ENCODE measurements around the gene THSD4.

The THSD4 gene

GRCh38 chr15:71597126-71597525 is 481.9 kb downstream of the THSD4 start:
- no peaks in the 10 kb centered on the region for H3K36me3 ChIP-seq (ENCODE audit: control insufficient read depth in 4 of 4, insufficient read depth in 4 of 4, low read length in 3 of 4)
- DNase-seq, result no peak
- H3K27me3 ChIP-seq (replicated peaks in 2 of 5; ENCODE audit: control insufficient read depth in 4 of 5, insufficient read depth in 5 of 5, low read length in 4 of 5), result peaks cover 0 to 2% (median 0%) of the 10 kb centered on the region in 5 experiments
- no peaks in the 10 kb centered on the region for H3K4me1 ChIP-seq (ENCODE audit: control extremely low read depth in 1 of 4, control insufficient read depth in 4 of 4, insufficient read depth in 4 of 4, low read length in 3 of 4)
- WGBS (ENCODE audit: insufficient coverage), result no CpG with 5 or more reads among the region's 3 CpGs
- H3K9me3 ChIP-seq (ENCODE audit: control extremely low read depth in 1 of 5, control insufficient read depth in 4 of 5, insufficient read depth in 2 of 5, low read depth in 1 of 5, low read length in 4 of 5), result peaks cover 0 to 6% (median 0%) of the 10 kb centered on the region in 5 experiments
- H3K27ac ChIP-seq (ENCODE audit: insufficient read depth in 1 of 2, low read depth in 1 of 2, low read length in 2 of 2, poor library complexity in 1 of 2, severe bottlenecking in 2 of 2), result no peak overlapping the region
- POLR2A ChIA-PET, result no interaction called here
- no peak overlapping the region for H3K4me3 ChIP-seq (ENCODE audit: control insufficient read depth in 1 of 7, extremely low read depth in 1 of 7, insufficient read depth in 4 of 7, low read depth in 2 of 7, low read length in 6 of 7)
- CTCF ChIA-PET, result no interaction called here

- no peak for DNase-seq
- Histone ChIP-seq H3K27me3 (replicated peaks in 2 of 5; ENCODE audit: control insufficient read depth in 4 of 5, insufficient read depth in 5 of 5, low read length in 4 of 5) (peaks cover 0 to 2% (median 0%) of the 10 kb centered on the region in 5 experiments), H3K4me3 (ENCODE audit: control insufficient read depth in 1 of 7, extremely low read depth in 1 of 7, insufficient read depth in 4 of 7, low read depth in 2 of 7, low read length in 6 of 7) (no peak overlapping the region), H3K27ac (ENCODE audit: insufficient read depth in 1 of 2, low read depth in 1 of 2, low read length in 2 of 2, poor library complexity in 1 of 2, severe bottlenecking in 2 of 2) (no peak overlapping the region), H3K36me3 (ENCODE audit: control insufficient read depth in 4 of 4, insufficient read depth in 4 of 4, low read length in 3 of 4) (no peaks in the 10 kb centered on the region), H3K4me1 (ENCODE audit: control extremely low read depth in 1 of 4, control insufficient read depth in 4 of 4, insufficient read depth in 4 of 4, low read length in 3 of 4) (no peaks in the 10 kb centered on the region), H3K9me3 (ENCODE audit: control extremely low read depth in 1 of 5, control insufficient read depth in 4 of 5, insufficient read depth in 2 of 5, low read depth in 1 of 5, low read length in 4 of 5) (peaks cover 0 to 6% (median 0%) of the 10 kb centered on the region in 5 experiments)
- 89% methylated on average over 8 of the region's 8 CpGs for WGBS (ENCODE audit: insufficient coverage)
- POLR2A ChIA-PET, result no interaction called here
- CTCF ChIA-PET, result no interaction called here
Measured at GRCh38 chr15:71597637-71598036, 482.4 kb downstream of the THSD4 start.

- ChIA-PET CTCF (no interaction called here), POLR2A (no interaction called here)
- H3K4me3 ChIP-seq (ENCODE audit: control insufficient read depth in 1 of 7, extremely low read depth in 1 of 7, insufficient read depth in 4 of 7, low read depth in 2 of 7, low read length in 6 of 7), result no peak overlapping the region
- WGBS (ENCODE audit: insufficient coverage), result 85% methylated on average over 6 of the region's 6 CpGs
- H3K27me3 ChIP-seq (replicated peaks in 2 of 5; ENCODE audit: control insufficient read depth in 4 of 5, insufficient read depth in 5 of 5, low read length in 4 of 5), result peaks cover 0 to 2% (median 1%) of the 10 kb centered on the region in 5 experiments
- H3K36me3 ChIP-seq (ENCODE audit: control insufficient read depth in 4 of 4, insufficient read depth in 4 of 4, low read length in 3 of 4), result no peaks in the 10 kb centered on the region
- peaks cover 0 to 6% (median 0%) of the 10 kb centered on the region in 5 experiments for H3K9me3 ChIP-seq (ENCODE audit: control extremely low read depth in 1 of 5, control insufficient read depth in 4 of 5, insufficient read depth in 2 of 5, low read depth in 1 of 5, low read length in 4 of 5)
- DNase-seq, result no peak
- no peaks in the 10 kb centered on the region for H3K4me1 ChIP-seq (ENCODE audit: control extremely low read depth in 1 of 4, control insufficient read depth in 4 of 4, insufficient read depth in 4 of 4, low read length in 3 of 4)
- H3K27ac ChIP-seq (ENCODE audit: insufficient read depth in 1 of 2, low read depth in 1 of 2, low read length in 2 of 2, poor library complexity in 1 of 2, severe bottlenecking in 2 of 2), result no peak overlapping the region
Measured at GRCh38 chr15:71598741-71599140, 483.5 kb downstream of the THSD4 start.

GRCh38 chr15:71599418-71600151 is 484.3 kb downstream of the THSD4 start:
- WGBS (ENCODE audit: insufficient coverage), result 90% methylated on average over 6 of the region's 9 CpGs
- no peak for DNase-seq
- ChIA-PET CTCF (no interaction called here), POLR2A (no interaction called here)
- Histone ChIP-seq H3K4me1 (ENCODE audit: control extremely low read depth in 1 of 4, control insufficient read depth in 4 of 4, insufficient read depth in 4 of 4, low read length in 3 of 4) (no peaks in the 10 kb centered on the region), H3K4me3 (ENCODE audit: control insufficient read depth in 1 of 7, extremely low read depth in 1 of 7, insufficient read depth in 4 of 7, low read depth in 2 of 7, low read length in 6 of 7) (no peak overlapping the region), H3K27me3 (replicated peaks in 2 of 5; ENCODE audit: control insufficient read depth in 4 of 5, insufficient read depth in 5 of 5, low read length in 4 of 5) (peaks cover 0 to 2% (median 1%) of the 10 kb centered on the region in 5 experiments), H3K27ac (ENCODE audit: insufficient read depth in 1 of 2, low read depth in 1 of 2, low read length in 2 of 2, poor library complexity in 1 of 2, severe bottlenecking in 2 of 2) (no peak overlapping the region), H3K36me3 (ENCODE audit: control insufficient read depth in 4 of 4, insufficient read depth in 4 of 4, low read length in 3 of 4) (no peaks in the 10 kb centered on the region), H3K9me3 (ENCODE audit: control extremely low read depth in 1 of 5, control insufficient read depth in 4 of 5, insufficient read depth in 2 of 5, low read depth in 1 of 5, low read length in 4 of 5) (peaks cover 0 to 2% (median 0%) of the 10 kb centered on the region in 5 experiments)

GRCh38 chr15:71600237-71600636 is 485.0 kb downstream of the THSD4 start:
- DNase-seq, result no peak
- H3K9me3 ChIP-seq (ENCODE audit: control extremely low read depth in 1 of 5, control insufficient read depth in 4 of 5, insufficient read depth in 2 of 5, low read depth in 1 of 5, low read length in 4 of 5), result peaks cover 0 to 3% (median 0%) of the 10 kb centered on the region in 5 experiments
- WGBS (ENCODE audit: insufficient coverage), result no CpG with 5 or more reads among the region's 1 CpG
- H3K4me1 ChIP-seq (ENCODE audit: control extremely low read depth in 1 of 4, control insufficient read depth in 4 of 4, insufficient read depth in 4 of 4, low read length in 3 of 4), result no peaks in the 10 kb centered on the region
- ChIA-PET POLR2A (no interaction called here), CTCF (no interaction called here)
- no peak overlapping the region for H3K27ac ChIP-seq (ENCODE audit: insufficient read depth in 1 of 2, low read depth in 1 of 2, low read length in 2 of 2, poor library complexity in 1 of 2, severe bottlenecking in 2 of 2)
- no peak overlapping the region for H3K4me3 ChIP-seq (ENCODE audit: control insufficient read depth in 1 of 7, extremely low read depth in 1 of 7, insufficient read depth in 4 of 7, low read depth in 2 of 7, low read length in 6 of 7)
- peaks cover 0 to 2% (median 1%) of the 10 kb centered on the region in 5 experiments for H3K27me3 ChIP-seq (replicated peaks in 2 of 5; ENCODE audit: control insufficient read depth in 4 of 5, insufficient read depth in 5 of 5, low read length in 4 of 5)
- H3K36me3 ChIP-seq (ENCODE audit: control insufficient read depth in 4 of 4, insufficient read depth in 4 of 4, low read length in 3 of 4), result no peaks in the 10 kb centered on the region

GRCh38 chr15:71601038-71601834 is 486.0 kb downstream of the THSD4 start:
- ChIA-PET POLR2A (no interaction called here), CTCF (no interaction called here)
- Histone ChIP-seq H3K9me3 (ENCODE audit: control extremely low read depth in 1 of 5, control insufficient read depth in 4 of 5, insufficient read depth in 2 of 5, low read depth in 1 of 5, low read length in 4 of 5) (peaks cover 0 to 6% (median 0%) of the 10 kb centered on the region in 5 experiments), H3K4me1 (ENCODE audit: control extremely low read depth in 1 of 4, control insufficient read depth in 4 of 4, insufficient read depth in 4 of 4, low read length in 3 of 4) (no peaks in the 10 kb centered on the region), H3K36me3 (ENCODE audit: control insufficient read depth in 4 of 4, insufficient read depth in 4 of 4, low read length in 3 of 4) (no peaks in the 10 kb centered on the region), H3K4me3 (ENCODE audit: control insufficient read depth in 1 of 7, extremely low read depth in 1 of 7, insufficient read depth in 4 of 7, low read depth in 2 of 7, low read length in 6 of 7) (no peak overlapping the region), H3K27ac (ENCODE audit: insufficient read depth in 1 of 2, low read depth in 1 of 2, low read length in 2 of 2, poor library complexity in 1 of 2, severe bottlenecking in 2 of 2) (no peak overlapping the region), H3K27me3 (replicated peaks in 2 of 5; ENCODE audit: control insufficient read depth in 4 of 5, insufficient read depth in 5 of 5, low read length in 4 of 5) (peaks cover 0 to 2% (median 0%) of the 10 kb centered on the region in 5 experiments)
- no peak for DNase-seq
- WGBS (ENCODE audit: insufficient coverage), result 96% methylated on average over 5 of the region's 8 CpGs

GRCh38 chr15:71603379-71603778 is 488.1 kb downstream of the THSD4 start:
- H3K27me3 ChIP-seq (replicated peaks in 2 of 5; ENCODE audit: control insufficient read depth in 4 of 5, insufficient read depth in 5 of 5, low read length in 4 of 5), result peaks cover 0 to 2% (median 0%) of the 10 kb centered on the region in 5 experiments
- H3K36me3 ChIP-seq (ENCODE audit: control insufficient read depth in 4 of 4, insufficient read depth in 4 of 4, low read length in 3 of 4), result no peaks in the 10 kb centered on the region
- H3K4me3 ChIP-seq (ENCODE audit: control insufficient read depth in 1 of 7, extremely low read depth in 1 of 7, insufficient read depth in 4 of 7, low read depth in 2 of 7, low read length in 6 of 7), result no peak overlapping the region
- no peak overlapping the region for H3K27ac ChIP-seq (ENCODE audit: insufficient read depth in 1 of 2, low read depth in 1 of 2, low read length in 2 of 2, poor library complexity in 1 of 2, severe bottlenecking in 2 of 2)
- 58% methylated on average over 6 of the region's 7 CpGs for WGBS (ENCODE audit: insufficient coverage)
- no peak for DNase-seq
- ChIA-PET CTCF (no interaction called here), POLR2A (no interaction called here)
- peaks cover 0 to 6% (median 0%) of the 10 kb centered on the region in 5 experiments for H3K9me3 ChIP-seq (ENCODE audit: control extremely low read depth in 1 of 5, control insufficient read depth in 4 of 5, insufficient read depth in 2 of 5, low read depth in 1 of 5, low read length in 4 of 5)
- no peaks in the 10 kb centered on the region for H3K4me1 ChIP-seq (ENCODE audit: control extremely low read depth in 1 of 4, control insufficient read depth in 4 of 4, insufficient read depth in 4 of 4, low read length in 3 of 4)
